ENCODE measurements around the gene INSC. TPM values are rescaled to one million over a fixed set of nuclear protein-coding genes. Genes with fewer than 3 reads are reported as not detected.

Gene INSC
- total RNA-seq, 2 donors from 2014 or later = 0.87 to 2.0 TPM

- Histone ChIP-seq H3K9me3 (no peaks in the 10 kb centered on the region), H3K4me3 (no peak overlapping the region), H3K36me3 (no peaks in the 10 kb centered on the region), H3K4me1 (replicated peaks) (no peaks in the 10 kb centered on the region), H3K27me3 (replicated peaks; ENCODE audit: insufficient read depth) (no peaks in the 10 kb centered on the region), H3K27ac (no peak overlapping the region)
- TF ChIP-seq, protein P1, sequence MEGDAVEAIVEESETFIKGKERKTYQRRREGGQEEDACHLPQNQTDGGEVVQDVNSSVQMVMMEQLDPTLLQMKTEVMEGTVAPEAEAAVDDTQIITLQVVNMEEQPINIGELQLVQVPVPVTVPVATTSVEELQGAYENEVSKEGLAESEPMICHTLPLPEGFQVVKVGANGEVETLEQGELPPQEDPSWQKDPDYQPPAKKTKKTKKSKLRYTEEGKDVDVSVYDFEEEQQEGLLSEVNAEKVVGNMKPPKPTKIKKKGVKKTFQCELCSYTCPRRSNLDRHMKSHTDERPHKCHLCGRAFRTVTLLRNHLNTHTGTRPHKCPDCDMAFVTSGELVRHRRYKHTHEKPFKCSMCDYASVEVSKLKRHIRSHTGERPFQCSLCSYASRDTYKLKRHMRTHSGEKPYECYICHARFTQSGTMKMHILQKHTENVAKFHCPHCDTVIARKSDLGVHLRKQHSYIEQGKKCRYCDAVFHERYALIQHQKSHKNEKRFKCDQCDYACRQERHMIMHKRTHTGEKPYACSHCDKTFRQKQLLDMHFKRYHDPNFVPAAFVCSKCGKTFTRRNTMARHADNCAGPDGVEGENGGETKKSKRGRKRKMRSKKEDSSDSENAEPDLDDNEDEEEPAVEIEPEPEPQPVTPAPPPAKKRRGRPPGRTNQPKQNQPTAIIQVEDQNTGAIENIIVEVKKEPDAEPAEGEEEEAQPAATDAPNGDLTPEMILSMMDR (IDR thresholded peaks at IDR 0.05) = no peak
- intact Hi-C loops (cut with DNase I) = no loop called here
- WGBS = 70% methylated on average over 2 of the region's 2 CpGs
- DNase-seq (ENCODE audit: low spot score) = no peak
Observed at GRCh38 chr11:15288863-15289262, 174.1 kb downstream of the INSC start.

DNA sequence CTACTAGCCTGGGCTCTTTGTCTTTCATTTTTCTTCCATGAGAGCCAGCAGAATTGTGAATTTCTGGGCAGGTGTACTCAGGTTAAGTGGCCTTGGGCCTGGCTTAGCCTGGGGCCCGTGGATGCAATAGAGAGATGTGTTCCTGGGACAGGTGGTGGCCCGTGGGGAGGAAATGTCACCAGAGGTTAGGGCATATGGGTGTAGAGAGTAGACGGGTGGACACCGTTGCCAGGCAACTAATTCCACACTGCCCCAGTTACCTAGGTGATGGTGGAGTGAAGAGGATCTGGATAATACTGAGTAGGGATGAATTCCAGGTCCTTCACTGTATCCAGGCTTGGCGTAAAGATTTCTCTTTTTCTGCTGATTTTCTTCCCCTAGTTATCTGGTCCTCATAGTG, 175.0 kb downstream of the INSC start:
- H3K27me3 ChIP-seq (replicated peaks; ENCODE audit: insufficient read depth) = no peaks in the 10 kb centered on the region
- TF ChIP-seq, protein P1 (IDR thresholded peaks at IDR 0.05) = no peak
- TF ChIP-seq POLR2AphosphoS5 (IDR thresholded peaks at IDR 0.05) = no peak
- no peak for TF ChIP-seq POLR2A (IDR thresholded peaks at IDR 0.05)
- H3K4me3 ChIP-seq = no peak overlapping the region
- intact Hi-C loops (cut with DNase I) = no loop called here
- no peak overlapping the region for H3K27ac ChIP-seq
- no peak for DNase-seq (ENCODE audit: low spot score)
- H3K4me1 ChIP-seq (replicated peaks) = no peaks in the 10 kb centered on the region
- WGBS = 77% methylated on average over 5 of the region's 5 CpGs
- H3K36me3 ChIP-seq = no peaks in the 10 kb centered on the region
- no peaks in the 10 kb centered on the region for H3K9me3 ChIP-seq

- no peaks in the 10 kb centered on the region for H3K9me3 ChIP-seq
- H3K4me3 ChIP-seq = no peak overlapping the region
- TF ChIP-seq POLR2AphosphoS5 (IDR thresholded peaks at IDR 0.05) (no peak), POLR2A (IDR thresholded peaks at IDR 0.05) (no peak)
- TF ChIP-seq, protein P1 (IDR thresholded peaks at IDR 0.05) = no peak
- H3K36me3 ChIP-seq = no peaks in the 10 kb centered on the region
- no peak for DNase-seq (ENCODE audit: low spot score)
- intact Hi-C loops (cut with DNase I) = no loop called here
- H3K27ac ChIP-seq = no peak overlapping the region
- no peaks in the 10 kb centered on the region for H3K27me3 ChIP-seq (replicated peaks; ENCODE audit: insufficient read depth)
- no peaks in the 10 kb centered on the region for H3K4me1 ChIP-seq (replicated peaks)
Observed at GRCh38 chr11:15291885-15292284, 177.2 kb downstream of the INSC start.

DNA sequence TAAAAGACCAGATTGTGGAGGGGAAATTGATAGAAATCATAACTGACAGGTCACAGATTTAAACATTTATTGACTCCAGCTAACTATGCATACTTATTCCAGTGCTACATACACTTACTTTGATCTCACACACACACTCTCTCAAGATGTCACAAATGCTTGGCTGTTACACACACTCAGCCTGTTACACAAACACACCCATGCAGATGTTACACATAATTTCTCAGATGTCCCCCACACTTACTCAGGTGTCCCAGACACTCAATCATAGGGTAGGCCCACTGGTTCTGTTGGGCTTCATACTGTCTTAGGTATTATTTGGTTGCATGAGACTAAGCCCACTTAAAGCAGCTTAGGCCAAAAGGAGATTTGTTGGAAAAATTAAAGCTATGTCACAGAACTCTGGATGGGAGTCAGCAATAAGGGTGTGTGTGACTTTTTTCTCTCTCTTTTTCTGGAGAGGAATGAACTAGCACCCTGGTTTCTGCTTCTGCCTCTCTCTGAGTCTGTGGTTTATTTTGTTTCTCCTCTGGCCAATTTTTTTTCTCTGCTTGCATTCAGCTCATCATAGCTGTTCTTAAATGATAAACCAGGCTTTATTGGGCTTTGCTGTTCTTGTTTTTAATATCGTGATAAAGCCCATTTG, 179.4 kb downstream of the INSC start:
- TF ChIP-seq POLR2AphosphoS5 (IDR thresholded peaks at IDR 0.05) (no peak), POLR2A (IDR thresholded peaks at IDR 0.05) (no peak)
- TF ChIP-seq, protein P1 (IDR thresholded peaks at IDR 0.05) = no peak
- H3K36me3 ChIP-seq = no peaks in the 10 kb centered on the region
- 52% methylated on average over 1 of the region's 1 CpG for WGBS
- no peak for DNase-seq (ENCODE audit: low spot score)
- no peak overlapping the region for H3K4me3 ChIP-seq
- H3K9me3 ChIP-seq = no peaks in the 10 kb centered on the region
- H3K27ac ChIP-seq = no peak overlapping the region
- no peaks in the 10 kb centered on the region for H3K4me1 ChIP-seq (replicated peaks)
- H3K27me3 ChIP-seq (replicated peaks; ENCODE audit: insufficient read depth) = no peaks in the 10 kb centered on the region
- intact Hi-C loops (cut with DNase I) = no loop called here

- DNase-seq (ENCODE audit: low spot score) = no peak
- no peaks in the 10 kb centered on the region for H3K9me3 ChIP-seq
- no peaks in the 10 kb centered on the region for H3K27me3 ChIP-seq (replicated peaks; ENCODE audit: insufficient read depth)
- no peak overlapping the region for H3K27ac ChIP-seq
- 52% methylated on average over 1 of the region's 1 CpG for WGBS
- intact Hi-C loops (cut with DNase I) = no loop called here
- no peaks in the 10 kb centered on the region for H3K36me3 ChIP-seq
- no peaks in the 10 kb centered on the region for H3K4me1 ChIP-seq (replicated peaks)
- no peak overlapping the region for H3K4me3 ChIP-seq
- no peak for TF ChIP-seq POLR2AphosphoS5 (IDR thresholded peaks at IDR 0.05)
- TF ChIP-seq, protein P1 (IDR thresholded peaks at IDR 0.05) = no peak
- no peak for TF ChIP-seq POLR2A (IDR thresholded peaks at IDR 0.05)
Observed at GRCh38 chr11:15295695-15296094, 181.0 kb downstream of the INSC start.

Measured in prostate gland (tissue), 2 donors.